ENCODE data around the gene MAP1B.
"Not testable (repeated sequence)": the region's sequence is repeated elsewhere in the genome, so short reads cannot be mapped to it uniquely, and the experiment has no call there.

The MAP1B gene

GRCh38 chr5:72079288-72079687, 28.0 kb upstream of the MAP1B start:
- TF ChIP-seq, protein P1, sequence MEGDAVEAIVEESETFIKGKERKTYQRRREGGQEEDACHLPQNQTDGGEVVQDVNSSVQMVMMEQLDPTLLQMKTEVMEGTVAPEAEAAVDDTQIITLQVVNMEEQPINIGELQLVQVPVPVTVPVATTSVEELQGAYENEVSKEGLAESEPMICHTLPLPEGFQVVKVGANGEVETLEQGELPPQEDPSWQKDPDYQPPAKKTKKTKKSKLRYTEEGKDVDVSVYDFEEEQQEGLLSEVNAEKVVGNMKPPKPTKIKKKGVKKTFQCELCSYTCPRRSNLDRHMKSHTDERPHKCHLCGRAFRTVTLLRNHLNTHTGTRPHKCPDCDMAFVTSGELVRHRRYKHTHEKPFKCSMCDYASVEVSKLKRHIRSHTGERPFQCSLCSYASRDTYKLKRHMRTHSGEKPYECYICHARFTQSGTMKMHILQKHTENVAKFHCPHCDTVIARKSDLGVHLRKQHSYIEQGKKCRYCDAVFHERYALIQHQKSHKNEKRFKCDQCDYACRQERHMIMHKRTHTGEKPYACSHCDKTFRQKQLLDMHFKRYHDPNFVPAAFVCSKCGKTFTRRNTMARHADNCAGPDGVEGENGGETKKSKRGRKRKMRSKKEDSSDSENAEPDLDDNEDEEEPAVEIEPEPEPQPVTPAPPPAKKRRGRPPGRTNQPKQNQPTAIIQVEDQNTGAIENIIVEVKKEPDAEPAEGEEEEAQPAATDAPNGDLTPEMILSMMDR (IDR thresholded peaks at IDR 0.05; ENCODE audit: extremely low read depth, missing control alignments), result no peak
- peak; percentile 14 for DNase-seq (ENCODE audit: low spot score)

- DNase-seq (ENCODE audit: low spot score), result no peak
- TF ChIP-seq, protein P1 (IDR thresholded peaks at IDR 0.05; ENCODE audit: extremely low read depth, missing control alignments), result no peak
Measured at GRCh38 chr5:72082048-72082447, 25.2 kb upstream of the MAP1B start.

DNA sequence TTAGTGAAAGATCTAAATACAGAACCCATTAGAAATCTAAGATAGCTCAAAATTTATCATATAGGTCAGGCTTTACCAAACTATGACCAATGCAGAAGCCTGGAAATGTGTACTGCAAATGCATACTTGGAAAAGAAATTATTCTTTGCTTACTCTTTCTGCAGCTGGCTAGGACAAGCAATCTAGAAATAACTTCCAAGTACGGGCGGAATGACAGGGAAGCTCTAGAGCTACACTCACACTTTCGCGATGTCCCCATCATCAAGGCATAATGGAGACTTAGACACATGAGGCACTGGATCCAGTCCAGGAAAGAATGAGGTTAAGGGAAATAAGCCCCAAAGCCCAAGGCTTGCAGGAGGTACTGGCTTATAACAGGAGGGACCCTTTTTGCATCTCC, 22.4 kb upstream of the MAP1B start:
- TF ChIP-seq, protein P1 (IDR thresholded peaks at IDR 0.05; ENCODE audit: extremely low read depth, missing control alignments), result no peak
- DNase-seq (ENCODE audit: low spot score), result no peak

DNA sequence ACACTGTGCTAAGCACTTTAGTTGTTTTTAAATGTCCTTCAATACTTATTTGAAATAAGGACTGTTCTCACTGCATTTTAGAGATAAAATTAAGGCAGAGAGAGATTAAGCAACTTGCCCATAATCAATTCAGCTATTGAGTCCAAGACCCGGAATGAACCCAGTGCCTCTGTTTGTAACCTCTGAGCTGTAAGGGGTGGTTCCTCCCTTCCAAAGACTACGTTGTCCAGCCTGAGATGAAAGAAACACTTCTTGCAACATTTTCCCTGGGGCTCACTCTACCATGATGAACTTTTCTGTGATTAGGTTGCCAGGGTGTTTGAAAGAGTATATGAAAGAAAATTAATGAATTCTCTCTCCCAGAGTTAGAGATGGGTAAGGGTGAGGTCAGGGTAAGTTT, 22.0 kb upstream of the MAP1B start:
- TF ChIP-seq, protein P1 (IDR thresholded peaks at IDR 0.05; ENCODE audit: extremely low read depth, missing control alignments), result no peak
- no peak for DNase-seq (ENCODE audit: low spot score)

DNA sequence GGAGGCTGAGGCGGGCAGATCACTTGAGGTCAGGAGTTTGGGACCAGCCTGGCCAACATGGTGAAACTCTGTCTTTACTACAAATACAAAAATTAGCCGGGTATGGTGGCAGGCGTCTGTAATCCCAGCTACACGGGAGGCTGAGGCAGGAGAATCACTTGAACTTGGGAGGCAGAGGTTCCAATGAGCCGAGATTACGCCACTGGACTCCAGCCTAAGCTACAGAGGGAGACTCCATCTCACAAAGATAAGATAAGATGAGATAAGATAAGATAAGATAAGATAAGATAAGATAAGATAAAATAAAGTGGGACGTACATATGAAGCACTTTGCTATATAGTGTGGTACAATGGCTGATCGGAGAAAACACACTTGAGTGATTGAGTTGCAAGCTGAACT, 17.6 kb upstream of the MAP1B start:
- DNase-seq (ENCODE audit: low spot score), result not testable (repeated sequence)

GRCh38 chr5:72092074-72092473, 15.2 kb upstream of the MAP1B start:
- no peak for DNase-seq (ENCODE audit: low spot score)
- TF ChIP-seq, protein P1 (IDR thresholded peaks at IDR 0.05; ENCODE audit: extremely low read depth, missing control alignments), result no peak

DNA sequence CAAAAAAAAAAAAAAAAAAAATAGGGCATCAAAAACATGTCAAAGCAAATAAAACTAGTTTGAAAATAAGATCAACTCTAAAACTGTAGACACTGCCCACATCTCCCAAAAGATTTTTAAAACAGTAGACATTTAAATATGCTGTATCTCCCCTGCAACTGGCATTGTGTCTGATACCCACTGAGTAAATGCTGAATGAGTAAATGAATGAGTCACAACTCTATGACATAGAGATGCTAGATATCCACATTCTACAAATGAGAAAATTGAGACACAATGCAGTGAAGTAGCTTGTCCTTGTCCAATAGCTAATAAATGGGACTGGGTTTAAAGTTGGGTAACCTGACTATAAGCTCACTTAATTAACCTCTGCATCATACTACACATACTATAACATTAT, 14.1 kb upstream of the MAP1B start:
- TF ChIP-seq, protein P1 (IDR thresholded peaks at IDR 0.05; ENCODE audit: extremely low read depth, missing control alignments), result no peak
- DNase-seq (ENCODE audit: low spot score), result no peak

- TF ChIP-seq, protein P1 (IDR thresholded peaks at IDR 0.05; ENCODE audit: extremely low read depth, missing control alignments), result no peak
- DNase-seq (ENCODE audit: low spot score), result peak; percentile 19
Measured at GRCh38 chr5:72093824-72094223, 13.5 kb upstream of the MAP1B start.

All from GM20000 (cell line).